ENCODE data around the gene USP47.

USP47 gene

DNA sequence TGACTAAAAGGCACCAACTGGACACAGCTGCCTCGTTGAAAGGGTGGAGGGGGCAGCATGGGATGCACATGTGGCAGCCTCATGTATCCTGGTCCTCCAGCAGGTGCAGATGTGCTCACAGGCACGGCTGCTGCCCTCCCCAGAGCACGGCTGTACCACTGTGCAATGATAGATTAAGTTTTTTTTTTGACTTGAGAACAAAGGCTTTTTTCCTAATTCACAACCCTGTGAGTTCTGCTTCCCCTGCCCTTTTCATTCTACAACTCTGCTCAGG is 155.2 kb downstream of the USP47 start:
- Histone ChIP-seq H3K36me3 (peaks cover 0 to 59% (median 35%) of the 10 kb centered on the region in 3 donors), H3K9me3 (no peaks in the 10 kb centered on the region), H3K4me3 (no peak overlapping the region), H3K4me1 (peaks cover 0 to 14% (median 4%) of the 10 kb centered on the region in 4 donors), H3K27me3 (no peaks in the 10 kb centered on the region), H3K27ac (no peak overlapping the region)
- no peak for DNase-seq
- TF ChIP-seq, protein P1, sequence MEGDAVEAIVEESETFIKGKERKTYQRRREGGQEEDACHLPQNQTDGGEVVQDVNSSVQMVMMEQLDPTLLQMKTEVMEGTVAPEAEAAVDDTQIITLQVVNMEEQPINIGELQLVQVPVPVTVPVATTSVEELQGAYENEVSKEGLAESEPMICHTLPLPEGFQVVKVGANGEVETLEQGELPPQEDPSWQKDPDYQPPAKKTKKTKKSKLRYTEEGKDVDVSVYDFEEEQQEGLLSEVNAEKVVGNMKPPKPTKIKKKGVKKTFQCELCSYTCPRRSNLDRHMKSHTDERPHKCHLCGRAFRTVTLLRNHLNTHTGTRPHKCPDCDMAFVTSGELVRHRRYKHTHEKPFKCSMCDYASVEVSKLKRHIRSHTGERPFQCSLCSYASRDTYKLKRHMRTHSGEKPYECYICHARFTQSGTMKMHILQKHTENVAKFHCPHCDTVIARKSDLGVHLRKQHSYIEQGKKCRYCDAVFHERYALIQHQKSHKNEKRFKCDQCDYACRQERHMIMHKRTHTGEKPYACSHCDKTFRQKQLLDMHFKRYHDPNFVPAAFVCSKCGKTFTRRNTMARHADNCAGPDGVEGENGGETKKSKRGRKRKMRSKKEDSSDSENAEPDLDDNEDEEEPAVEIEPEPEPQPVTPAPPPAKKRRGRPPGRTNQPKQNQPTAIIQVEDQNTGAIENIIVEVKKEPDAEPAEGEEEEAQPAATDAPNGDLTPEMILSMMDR (IDR thresholded peaks at IDR 0.05) = no peak
- intact Hi-C loops (cut with DNase I; ENCODE audit: low total_unique reads) = no loop called here

DNA sequence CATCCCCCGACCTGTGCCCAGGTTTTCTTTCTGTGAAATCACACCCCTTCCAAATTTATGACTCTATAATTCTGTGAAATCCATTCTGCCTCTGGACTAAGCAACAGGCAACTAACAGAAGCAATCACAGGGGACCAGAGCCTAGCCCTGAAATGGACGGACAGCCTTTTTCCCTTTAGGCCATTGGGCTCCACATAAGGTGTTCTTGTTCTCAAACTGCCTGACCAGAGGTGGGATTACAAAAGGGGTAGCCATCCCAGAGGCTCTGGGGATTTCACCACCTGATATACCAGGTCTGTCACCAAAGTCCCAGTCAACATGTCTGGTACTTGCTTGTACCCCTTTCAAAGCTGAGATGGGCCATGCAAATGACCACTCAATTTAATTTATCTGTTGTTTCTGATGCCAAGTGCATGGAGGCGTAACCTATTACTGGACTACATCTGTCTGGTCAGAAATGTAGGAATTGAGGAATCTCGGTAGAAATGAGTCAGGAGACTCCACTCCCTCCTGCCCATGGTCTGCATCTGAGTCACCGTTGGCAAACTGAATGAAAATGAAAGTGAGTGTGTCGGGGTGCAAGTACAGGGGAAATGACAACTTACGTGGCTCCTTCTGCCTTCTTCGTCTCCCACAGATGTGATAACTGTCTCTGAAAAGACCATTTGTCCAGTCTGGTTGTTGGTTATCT is 156.5 kb downstream of the USP47 start:
- no peaks in the 10 kb centered on the region for H3K9me3 ChIP-seq
- H3K27me3 ChIP-seq = no peaks in the 10 kb centered on the region
- peak overlapping the region in 1 of 2 donors; percentile 33 for H3K27ac ChIP-seq
- no peak overlapping the region for H3K4me3 ChIP-seq
- intact Hi-C loops (cut with DNase I; ENCODE audit: low total_unique reads) = no loop called here
- peaks cover 0 to 62% (median 35%) of the 10 kb centered on the region in 3 donors for H3K36me3 ChIP-seq
- TF ChIP-seq, protein P1 (IDR thresholded peaks at IDR 0.05) = no peak
- DNase-seq = no peak
- peaks cover 0 to 9% (median 4%) of the 10 kb centered on the region in 4 donors for H3K4me1 ChIP-seq

DNA sequence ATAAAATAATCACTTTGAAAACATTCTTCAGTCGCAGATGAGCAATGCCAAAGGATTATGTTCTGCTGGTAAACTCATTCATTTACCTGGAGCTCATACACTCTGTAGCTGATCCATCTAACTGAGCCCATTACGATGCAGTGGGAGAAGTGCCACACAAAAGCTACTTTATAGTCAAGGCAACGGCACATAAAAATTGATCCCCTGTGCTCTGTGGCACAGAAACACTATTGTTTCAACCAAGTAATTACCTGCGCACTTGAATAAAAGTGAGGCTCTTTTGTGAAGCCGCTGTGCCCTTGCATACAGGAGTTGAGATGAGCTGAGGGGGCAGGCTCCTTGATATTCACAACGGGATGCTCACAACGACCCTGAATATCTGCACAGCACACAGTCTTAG is 159.4 kb downstream of the USP47 start:
- Histone ChIP-seq H3K36me3 (peaks cover 0 to 42% (median 30%) of the 10 kb centered on the region in 3 donors), H3K27me3 (no peaks in the 10 kb centered on the region), H3K27ac (no peak overlapping the region), H3K9me3 (no peaks in the 10 kb centered on the region), H3K4me1 (peaks cover 0 to 32% (median 14%) of the 10 kb centered on the region in 4 donors), H3K4me3 (no peak overlapping the region)
- TF ChIP-seq, protein P1 (IDR thresholded peaks at IDR 0.05) = no peak
- intact Hi-C loops (cut with DNase I; ENCODE audit: low total_unique reads) = no loop called here
- DNase-seq = no peak

DNA sequence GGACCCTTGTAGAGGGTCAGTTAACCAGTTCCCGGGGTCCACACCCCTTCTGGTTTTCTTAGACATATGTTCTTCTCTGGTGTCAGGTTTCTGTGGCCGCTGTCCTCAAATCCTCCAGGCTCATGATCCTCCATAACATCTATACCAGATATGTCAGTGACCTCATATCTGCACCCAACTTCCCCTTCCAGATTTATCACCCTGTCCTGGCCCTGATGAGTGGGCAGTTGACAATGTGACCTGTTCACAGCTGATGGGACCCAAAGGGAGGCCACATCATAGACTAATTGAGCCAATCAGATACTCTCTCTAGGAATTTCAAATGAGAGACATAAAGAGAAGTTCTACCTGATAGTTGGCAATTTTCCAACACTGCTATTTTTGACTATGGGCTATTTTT is 161.6 kb downstream of the USP47 start:
- intact Hi-C loops (cut with DNase I; ENCODE audit: low total_unique reads) = no loop called here
- H3K4me1 ChIP-seq = peaks cover 0 to 50% (median 30%) of the 10 kb centered on the region in 4 donors
- DNase-seq = no peak
- H3K27me3 ChIP-seq = no peaks in the 10 kb centered on the region
- H3K4me3 ChIP-seq = no peak overlapping the region
- TF ChIP-seq, protein P1 (IDR thresholded peaks at IDR 0.05) = no peak
- peaks cover 0 to 21% (median 9%) of the 10 kb centered on the region in 3 donors for H3K36me3 ChIP-seq
- H3K27ac ChIP-seq = peak overlapping the region in 1 of 2 donors; percentile 51
- no peaks in the 10 kb centered on the region for H3K9me3 ChIP-seq

DNA sequence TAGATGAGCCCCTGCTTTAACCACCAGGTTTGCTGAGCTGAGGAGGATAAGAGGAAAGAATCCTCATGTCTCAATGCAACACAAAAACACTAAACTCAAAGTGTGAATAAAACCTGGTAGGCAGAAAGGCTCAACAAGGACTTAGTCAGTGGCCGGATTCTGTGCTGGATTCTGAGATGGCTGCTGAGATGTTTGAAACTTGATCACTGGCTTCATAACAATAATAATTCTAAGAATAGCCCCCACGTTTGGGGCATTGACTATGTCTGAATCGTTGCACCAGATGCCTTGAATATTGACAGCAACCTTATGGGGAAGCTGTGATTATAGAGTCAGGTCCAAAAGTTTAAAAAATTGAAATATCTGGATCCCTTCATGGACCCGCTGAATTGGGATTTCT is 162.0 kb downstream of the USP47 start:
- no peak overlapping the region for H3K4me3 ChIP-seq
- peak overlapping the region in 1 of 2 donors; percentile 51 for H3K27ac ChIP-seq
- H3K27me3 ChIP-seq = no peaks in the 10 kb centered on the region
- no peaks in the 10 kb centered on the region for H3K9me3 ChIP-seq
- intact Hi-C loops (cut with DNase I; ENCODE audit: low total_unique reads) = no loop called here
- TF ChIP-seq, protein P1 (IDR thresholded peaks at IDR 0.05) = no peak
- H3K36me3 ChIP-seq = peaks cover 0 to 21% (median 7%) of the 10 kb centered on the region in 3 donors
- DNase-seq = no peak
- peaks cover 0 to 54% (median 32%) of the 10 kb centered on the region in 4 donors for H3K4me1 ChIP-seq

All from tibial artery (tissue), 4 donors.